ENCODE measurements around the gene NHS.

GRCh38 chrX:17465201-17465600, 90.2 kb downstream of the NHS start:
- TF ChIP-seq POLR2AphosphoS5 (IDR thresholded peaks at IDR 0.05; ENCODE audit: low read depth, low read length) (no peak), REST (IDR thresholded peaks at IDR 0.05; ENCODE audit: insufficient read depth in 1 of 2, low read depth in 2 of 2, low read length in 2 of 2) (no peak), SIN3A (IDR thresholded peaks at IDR 0.05; ENCODE audit: borderline replicate concordance, insufficient read depth, low read length) (no peak), TAF1 (IDR thresholded peaks at IDR 0.05; ENCODE audit: borderline replicate concordance, insufficient read depth, low read length) (no peak), FOXP2 (optimal IDR thresholded peaks at IDR 0.05; ENCODE audit: borderline replicate concordance, extremely low read depth, extremely low read length, insufficient read depth) (no peak)

All from PFSK-1 (cell line).